Fibroblast of lung (primary cell): ENCODE data around the gene ACBD6.

ENCODE experiments used
- CTCF ChIP-seq, 2 donors: IDR thresholded peaks in 1 of 2; conservative IDR thresholded peaks in 1 of 2; 1 replicate in 1 of 2; 2 replicates in 1 of 2; pipeline ENCODE4 v1.5.1; 2011 to 2012; ENCODE audit warnings: low read length in 2 of 2, control low read depth in 1 of 2, inconsistent platforms in 1 of 2, low read depth in 1 of 2, mild to moderate bottlenecking in 1 of 2
- EZH2 ChIP-seq: IDR thresholded peaks from 2 replicates; pipeline ENCODE4 v1.5.1; 2012; ENCODE audit warnings: low read length, control low read depth, mild to moderate bottlenecking; ENCODE audit errors: missing control alignments

GRCh38 chr1:180392427-180393145, 109.8 kb downstream of the ACBD6 start:
- no peak for TF ChIP-seq CTCF (conservative IDR thresholded peaks at IDR 0.05 in 1 of 2, IDR thresholded peaks at IDR 0.05 in 1 of 2; ENCODE audit: low read depth in 1 of 2, low read length in 2 of 2)
- no peak for TF ChIP-seq EZH2
